HEK293 (cell line): ENCODE data around the gene RAP2B.

ENCODE experiments used
- FEZF1 ChIP-seq: fragments of 450-650 bp; formaldehyde crosslinking; IDR thresholded peaks from 2 replicates; pipeline ENCODE4 v1.5.1; 2016; ENCODE audit warnings: missing biosample characterization, missing genetic modification characterization
- KLF1 ChIP-seq: fragments of 450-650 bp; formaldehyde crosslinking; IDR thresholded peaks from 2 replicates; pipeline ENCODE4 v1.5.1; 2016; ENCODE audit warnings: missing biosample characterization, missing genetic modification characterization
- KLF9 ChIP-seq: fragments of 450-650 bp; formaldehyde crosslinking; IDR thresholded peaks from 2 replicates; pipeline ENCODE4 v1.5.1; 2016; ENCODE audit warnings: missing biosample characterization, missing genetic modification characterization, low read depth
- PRDM1 ChIP-seq: fragments of 450-650 bp; formaldehyde crosslinking; IDR thresholded peaks from 2 replicates; pipeline ENCODE4; 2016; ENCODE audit warnings: missing biosample characterization, missing genetic modification characterization
- SP7 ChIP-seq: fragments of 450-650 bp; formaldehyde crosslinking; IDR thresholded peaks from 2 replicates; pipeline ENCODE4 v1.5.1; 2016; ENCODE audit warnings: missing biosample characterization, missing genetic modification characterization
- ZBTB48 ChIP-seq: fragments of 450-650 bp; formaldehyde crosslinking; IDR thresholded peaks from 2 replicates; pipeline ENCODE4 v1.5.1; 2016; ENCODE audit warnings: missing biosample characterization, missing genetic modification characterization
- ZBTB7A ChIP-seq: fragments of 450-650 bp; formaldehyde crosslinking; IDR thresholded peaks from 2 replicates; pipeline ENCODE4 v1.5.1; 2016; ENCODE audit warnings: low read depth, missing biosample characterization, missing genetic modification characterization
- ZNF184 ChIP-seq: fragments of 450-650 bp; IDR thresholded peaks from 2 replicates; pipeline ENCODE4 v1.5.1; 2018; ENCODE audit warnings: missing biosample characterization, mild to moderate bottlenecking, missing genetic modification characterization
- ZNF2 ChIP-seq: fragments of 450-650 bp; formaldehyde crosslinking; IDR thresholded peaks from 2 replicates; pipeline ENCODE4 v1.5.1; 2016; ENCODE audit warnings: missing biosample characterization, missing genetic modification characterization
- ZNF341 ChIP-seq: fragments of 450-650 bp; formaldehyde crosslinking; IDR thresholded peaks from 2 replicates; pipeline ENCODE4; 2016; ENCODE audit warnings: low read depth, missing biosample characterization, missing genetic modification characterization
- ZNF555 ChIP-seq: fragments of 450-650 bp; formaldehyde crosslinking; conservative IDR thresholded peaks from 2 replicates; pipeline ENCODE4 v1.5.1; 2017; ENCODE audit warnings: missing biosample characterization, mild to moderate bottlenecking, missing genetic modification characterization, inconsistent platforms
- ZNF561 ChIP-seq: fragments of 450-650 bp; IDR thresholded peaks from 2 replicates; pipeline ENCODE4 v1.5.1; 2018; ENCODE audit warnings: missing biosample characterization, missing genetic modification characterization, borderline replicate concordance
- ZSCAN23 ChIP-seq: fragments of 450-650 bp; formaldehyde crosslinking; IDR thresholded peaks from 2 replicates; pipeline ENCODE4 v1.5.1; 2016; ENCODE audit warnings: missing biosample characterization, missing genetic modification characterization
- TF ChIP-seq, protein P1 (sequence below): fragments of 450-650 bp; formaldehyde crosslinking; IDR thresholded peaks from 2 replicates; pipeline ENCODE4 v1.5.1; 2016; ENCODE audit warnings: missing biosample characterization, missing genetic modification characterization
- TF ChIP-seq, protein P2 (sequence below): fragments of 450-650 bp; formaldehyde crosslinking; IDR thresholded peaks from 2 replicates; pipeline ENCODE4 v1.5.1; 2016; ENCODE audit warnings: missing biosample characterization, missing genetic modification characterization
- TF ChIP-seq, protein P3 (sequence below): fragments of 450-650 bp; formaldehyde crosslinking; IDR thresholded peaks from 2 replicates; pipeline ENCODE4 v1.5.1; 2016; ENCODE audit warnings: missing biosample characterization, missing genetic modification characterization
- TF ChIP-seq, protein P4 (sequence below): fragments of 450-650 bp; formaldehyde crosslinking; IDR thresholded peaks from 2 replicates; pipeline ENCODE4 v1.5.1; 2017; ENCODE audit warnings: missing biosample characterization, missing genetic modification characterization
- TF ChIP-seq, protein P5 (sequence below): fragments of 450-650 bp; formaldehyde crosslinking; IDR thresholded peaks from 2 replicates; pipeline ENCODE4 v1.5.1; 2016; ENCODE audit warnings: missing biosample characterization, missing genetic modification characterization
- TF ChIP-seq, protein P6 (sequence below): fragments of 450-650 bp; formaldehyde crosslinking; conservative IDR thresholded peaks from 2 replicates; pipeline ENCODE4 v1.5.1; 2016; ENCODE audit warnings: low read depth, missing biosample characterization, missing genetic modification characterization

Gene RAP2B

DNA sequence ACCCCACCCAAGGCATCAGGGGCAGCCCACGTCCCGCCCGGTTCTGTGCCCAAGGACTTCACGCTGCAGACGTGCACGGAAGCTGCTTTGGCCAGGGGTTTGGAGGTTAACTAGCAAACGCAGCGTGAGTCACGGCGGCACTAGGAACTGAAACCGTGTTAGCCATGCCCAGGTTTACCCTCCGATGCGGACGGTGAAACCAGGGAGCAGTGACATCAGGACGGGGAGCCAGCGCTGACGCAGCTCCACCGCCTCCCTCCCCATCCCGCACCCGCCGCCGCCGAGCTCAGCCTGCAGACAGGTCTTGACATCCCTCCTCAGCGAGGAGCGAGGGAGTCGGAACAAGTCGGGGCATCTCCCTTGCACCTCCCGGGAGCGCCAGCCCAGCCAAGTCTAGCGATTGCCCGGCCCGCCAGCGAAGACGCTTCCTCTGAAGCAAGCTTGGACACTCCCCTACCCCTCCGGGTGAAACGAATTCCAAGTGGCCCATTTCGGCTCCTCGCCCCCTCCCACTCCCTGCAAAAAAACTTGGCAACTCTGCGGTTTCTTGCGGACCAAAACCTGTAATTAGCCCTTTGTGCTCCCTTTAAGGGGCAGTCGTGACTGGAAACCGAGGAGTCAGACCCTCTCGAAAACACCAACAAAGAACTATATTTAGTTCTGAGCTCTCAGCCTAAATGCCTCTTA, 1.4 kb upstream of the RAP2B start (continued):
- TF ChIP-seq, protein P1, sequence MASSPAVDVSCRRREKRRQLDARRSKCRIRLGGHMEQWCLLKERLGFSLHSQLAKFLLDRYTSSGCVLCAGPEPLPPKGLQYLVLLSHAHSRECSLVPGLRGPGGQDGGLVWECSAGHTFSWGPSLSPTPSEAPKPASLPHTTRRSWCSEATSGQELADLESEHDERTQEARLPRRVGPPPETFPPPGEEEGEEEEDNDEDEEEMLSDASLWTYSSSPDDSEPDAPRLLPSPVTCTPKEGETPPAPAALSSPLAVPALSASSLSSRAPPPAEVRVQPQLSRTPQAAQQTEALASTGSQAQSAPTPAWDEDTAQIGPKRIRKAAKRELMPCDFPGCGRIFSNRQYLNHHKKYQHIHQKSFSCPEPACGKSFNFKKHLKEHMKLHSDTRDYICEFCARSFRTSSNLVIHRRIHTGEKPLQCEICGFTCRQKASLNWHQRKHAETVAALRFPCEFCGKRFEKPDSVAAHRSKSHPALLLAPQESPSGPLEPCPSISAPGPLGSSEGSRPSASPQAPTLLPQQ (tag by site-specific recombination), result peak; percentile 45; the same call in 1 of the 2 replicates
- TF ChIP-seq SP7 (tag by site-specific recombination) (peak; percentile 85), ZNF184 (tag by site-specific recombination) (no peak), ZNF2 (0 out of 2 replicates have a peak, but pooled peaks have one; percentile 20), ZNF561 (tag by site-specific recombination) (0 out of 2 replicates have a peak, but pooled peaks have one; percentile 59), ZSCAN23 (tag by site-specific recombination) (no peak), KLF9 (tag by site-specific recombination) (no peak), ZNF341 (tag by site-specific recombination) (no peak), ZNF555 (no peak), ZBTB7A (tag by site-specific recombination) (no peak), KLF1 (tag by site-specific recombination) (peak; percentile 53; the same call in 1 of the 2 replicates), FEZF1 (tag by site-specific recombination) (peak; percentile 61), ZBTB48 (peak; percentile 74), PRDM1 (tag by site-specific recombination) (0 out of 2 replicates have a peak, but pooled peaks have one; percentile 11)
- TF ChIP-seq, protein P2, sequence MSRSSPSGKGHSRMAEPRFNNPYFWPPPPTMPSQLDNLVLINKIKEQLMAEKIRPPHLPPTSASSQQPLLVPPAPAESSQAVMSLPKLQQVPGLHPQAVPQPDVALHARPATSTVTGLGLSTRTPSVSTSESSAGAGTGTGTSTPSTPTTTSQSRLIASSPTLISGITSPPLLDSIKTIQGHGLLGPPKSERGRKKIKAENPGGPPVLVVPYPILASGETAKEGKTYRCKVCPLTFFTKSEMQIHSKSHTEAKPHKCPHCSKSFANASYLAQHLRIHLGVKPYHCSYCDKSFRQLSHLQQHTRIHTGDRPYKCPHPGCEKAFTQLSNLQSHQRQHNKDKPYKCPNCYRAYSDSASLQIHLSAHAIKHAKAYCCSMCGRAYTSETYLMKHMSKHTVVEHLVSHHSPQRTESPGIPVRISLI (tag by site-specific recombination), result peak; percentile 95
- TF ChIP-seq, protein P3, sequence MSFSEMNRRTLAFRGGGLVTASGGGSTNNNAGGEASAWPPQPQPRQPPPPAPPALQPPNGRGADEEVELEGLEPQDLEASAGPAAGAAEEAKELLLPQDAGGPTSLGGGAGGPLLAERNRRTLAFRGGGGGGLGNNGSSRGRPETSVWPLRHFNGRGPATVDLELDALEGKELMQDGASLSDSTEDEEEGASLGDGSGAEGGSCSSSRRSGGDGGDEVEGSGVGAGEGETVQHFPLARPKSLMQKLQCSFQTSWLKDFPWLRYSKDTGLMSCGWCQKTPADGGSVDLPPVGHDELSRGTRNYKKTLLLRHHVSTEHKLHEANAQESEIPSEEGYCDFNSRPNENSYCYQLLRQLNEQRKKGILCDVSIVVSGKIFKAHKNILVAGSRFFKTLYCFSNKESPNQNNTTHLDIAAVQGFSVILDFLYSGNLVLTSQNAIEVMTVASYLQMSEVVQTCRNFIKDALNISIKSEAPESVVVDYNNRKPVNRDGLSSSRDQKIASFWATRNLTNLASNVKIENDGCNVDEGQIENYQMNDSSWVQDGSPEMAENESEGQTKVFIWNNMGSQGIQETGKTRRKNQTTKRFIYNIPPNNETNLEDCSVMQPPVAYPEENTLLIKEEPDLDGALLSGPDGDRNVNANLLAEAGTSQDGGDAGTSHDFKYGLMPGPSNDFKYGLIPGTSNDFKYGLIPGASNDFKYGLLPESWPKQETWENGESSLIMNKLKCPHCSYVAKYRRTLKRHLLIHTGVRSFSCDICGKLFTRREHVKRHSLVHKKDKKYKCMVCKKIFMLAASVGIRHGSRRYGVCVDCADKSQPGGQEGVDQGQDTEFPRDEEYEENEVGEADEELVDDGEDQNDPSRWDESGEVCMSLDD (tag by site-specific recombination), result peak; percentile 72
- TF ChIP-seq, protein P4, sequence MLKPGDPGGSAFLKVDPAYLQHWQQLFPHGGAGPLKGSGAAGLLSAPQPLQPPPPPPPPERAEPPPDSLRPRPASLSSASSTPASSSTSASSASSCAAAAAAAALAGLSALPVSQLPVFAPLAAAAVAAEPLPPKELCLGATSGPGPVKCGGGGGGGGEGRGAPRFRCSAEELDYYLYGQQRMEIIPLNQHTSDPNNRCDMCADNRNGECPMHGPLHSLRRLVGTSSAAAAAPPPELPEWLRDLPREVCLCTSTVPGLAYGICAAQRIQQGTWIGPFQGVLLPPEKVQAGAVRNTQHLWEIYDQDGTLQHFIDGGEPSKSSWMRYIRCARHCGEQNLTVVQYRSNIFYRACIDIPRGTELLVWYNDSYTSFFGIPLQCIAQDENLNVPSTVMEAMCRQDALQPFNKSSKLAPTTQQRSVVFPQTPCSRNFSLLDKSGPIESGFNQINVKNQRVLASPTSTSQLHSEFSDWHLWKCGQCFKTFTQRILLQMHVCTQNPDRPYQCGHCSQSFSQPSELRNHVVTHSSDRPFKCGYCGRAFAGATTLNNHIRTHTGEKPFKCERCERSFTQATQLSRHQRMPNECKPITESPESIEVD (tag by site-specific recombination), result peak; percentile 62
- TF ChIP-seq, protein P5, sequence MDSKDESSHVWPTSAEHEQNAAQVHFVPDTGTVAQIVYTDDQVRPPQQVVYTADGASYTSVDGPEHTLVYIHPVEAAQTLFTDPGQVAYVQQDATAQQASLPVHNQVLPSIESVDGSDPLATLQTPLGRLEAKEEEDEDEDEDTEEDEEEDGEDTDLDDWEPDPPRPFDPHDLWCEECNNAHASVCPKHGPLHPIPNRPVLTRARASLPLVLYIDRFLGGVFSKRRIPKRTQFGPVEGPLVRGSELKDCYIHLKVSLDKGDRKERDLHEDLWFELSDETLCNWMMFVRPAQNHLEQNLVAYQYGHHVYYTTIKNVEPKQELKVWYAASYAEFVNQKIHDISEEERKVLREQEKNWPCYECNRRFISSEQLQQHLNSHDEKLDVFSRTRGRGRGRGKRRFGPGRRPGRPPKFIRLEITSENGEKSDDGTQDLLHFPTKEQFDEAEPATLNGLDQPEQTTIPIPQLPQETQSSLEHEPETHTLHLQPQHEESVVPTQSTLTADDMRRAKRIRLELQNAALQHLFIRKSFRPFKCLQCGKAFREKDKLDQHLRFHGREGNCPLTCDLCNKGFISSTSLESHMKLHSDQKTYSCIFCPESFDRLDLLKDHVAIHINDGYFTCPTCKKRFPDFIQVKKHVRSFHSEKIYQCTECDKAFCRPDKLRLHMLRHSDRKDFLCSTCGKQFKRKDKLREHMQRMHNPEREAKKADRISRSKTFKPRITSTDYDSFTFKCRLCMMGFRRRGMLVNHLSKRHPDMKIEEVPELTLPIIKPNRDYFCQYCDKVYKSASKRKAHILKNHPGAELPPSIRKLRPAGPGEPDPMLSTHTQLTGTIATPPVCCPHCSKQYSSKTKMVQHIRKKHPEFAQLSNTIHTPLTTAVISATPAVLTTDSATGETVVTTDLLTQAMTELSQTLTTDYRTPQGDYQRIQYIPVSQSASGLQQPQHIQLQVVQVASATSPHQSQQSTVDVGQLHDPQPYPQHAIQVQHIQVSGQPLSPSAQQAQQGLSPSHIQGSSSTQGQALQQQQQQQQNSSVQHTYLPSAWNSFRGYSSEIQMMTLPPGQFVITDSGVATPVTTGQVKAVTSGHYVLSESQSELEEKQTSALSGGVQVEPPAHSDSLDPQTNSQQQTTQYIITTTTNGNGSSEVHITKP, result peak; percentile 81
- TF ChIP-seq, protein P6, sequence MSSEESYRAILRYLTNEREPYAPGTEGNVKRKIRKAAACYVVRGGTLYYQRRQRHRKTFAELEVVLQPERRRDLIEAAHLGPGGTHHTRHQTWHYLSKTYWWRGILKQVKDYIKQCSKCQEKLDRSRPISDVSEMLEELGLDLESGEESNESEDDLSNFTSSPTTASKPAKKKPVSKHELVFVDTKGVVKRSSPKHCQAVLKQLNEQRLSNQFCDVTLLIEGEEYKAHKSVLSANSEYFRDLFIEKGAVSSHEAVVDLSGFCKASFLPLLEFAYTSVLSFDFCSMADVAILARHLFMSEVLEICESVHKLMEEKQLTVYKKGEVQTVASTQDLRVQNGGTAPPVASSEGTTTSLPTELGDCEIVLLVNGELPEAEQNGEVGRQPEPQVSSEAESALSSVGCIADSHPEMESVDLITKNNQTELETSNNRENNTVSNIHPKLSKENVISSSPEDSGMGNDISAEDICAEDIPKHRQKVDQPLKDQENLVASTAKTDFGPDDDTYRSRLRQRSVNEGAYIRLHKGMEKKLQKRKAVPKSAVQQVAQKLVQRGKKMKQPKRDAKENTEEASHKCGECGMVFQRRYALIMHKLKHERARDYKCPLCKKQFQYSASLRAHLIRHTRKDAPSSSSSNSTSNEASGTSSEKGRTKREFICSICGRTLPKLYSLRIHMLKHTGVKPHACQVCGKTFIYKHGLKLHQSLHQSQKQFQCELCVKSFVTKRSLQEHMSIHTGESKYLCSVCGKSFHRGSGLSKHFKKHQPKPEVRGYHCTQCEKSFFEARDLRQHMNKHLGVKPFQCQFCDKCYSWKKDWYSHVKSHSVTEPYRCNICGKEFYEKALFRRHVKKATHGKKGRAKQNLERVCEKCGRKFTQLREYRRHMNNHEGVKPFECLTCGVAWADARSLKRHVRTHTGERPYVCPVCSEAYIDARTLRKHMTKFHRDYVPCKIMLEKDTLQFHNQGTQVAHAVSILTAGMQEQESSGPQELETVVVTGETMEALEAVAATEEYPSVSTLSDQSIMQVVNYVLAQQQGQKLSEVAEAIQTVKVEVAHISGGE (tag by site-specific recombination), result 0 out of 2 replicates have a peak, but pooled peaks have one; percentile 22
